ENCODE results near the gene G3BP2.
"Not testable (repeated sequence)": the region's sequence is repeated elsewhere in the genome, so short reads cannot be mapped to it uniquely, and the experiment has no call there.

G3BP2 gene

DNA sequence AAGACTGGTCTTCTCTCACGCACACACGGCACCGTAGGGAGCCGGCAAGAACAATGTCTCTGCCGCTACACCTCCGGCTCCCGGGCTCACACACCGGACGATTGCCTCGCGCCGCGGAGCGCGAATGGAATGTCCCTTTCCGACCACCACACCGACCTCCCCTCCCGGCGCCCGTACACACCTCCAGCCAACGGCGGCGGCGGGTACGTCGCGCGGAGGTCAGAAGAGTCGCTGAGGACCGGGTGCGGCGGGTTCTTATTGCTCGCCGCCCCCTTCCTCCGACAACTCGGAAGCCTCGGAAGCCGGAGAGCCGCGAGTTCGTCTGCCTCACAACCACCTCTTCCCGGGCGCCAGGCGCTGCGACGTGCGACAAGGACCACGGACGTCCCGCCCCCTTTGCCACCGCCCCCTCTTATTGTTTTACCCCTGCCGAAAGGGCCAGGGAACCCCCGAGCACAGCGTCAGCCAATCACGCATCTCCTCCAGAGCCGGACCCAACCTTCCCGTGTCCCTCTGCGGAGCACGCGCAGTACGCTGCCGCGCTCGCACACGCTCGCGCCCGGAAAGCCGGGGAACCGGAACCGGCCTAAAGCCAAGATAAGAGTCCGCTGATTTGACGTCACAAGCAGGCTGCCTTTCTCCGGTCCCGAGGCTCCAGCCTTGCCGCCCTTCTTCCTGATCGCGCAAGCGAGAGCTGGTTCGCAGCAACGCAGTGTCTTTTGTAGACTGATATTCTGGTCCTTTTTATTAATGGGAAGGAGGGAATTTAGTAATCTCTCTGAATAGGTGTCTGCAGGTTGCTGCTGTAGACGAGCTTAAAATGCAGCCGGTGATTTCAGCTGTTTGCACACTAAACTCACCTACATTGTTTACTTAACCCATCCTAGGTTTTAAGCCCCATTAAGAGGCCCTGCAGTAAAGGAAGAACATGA is at the start of gene G3BP2:
G3BP2 (minus strand) TSS at position 385 of the 932 bp plus-strand sequence. CDS start 11,386 bp downstream, outside the sequence.
- DNase-seq (ENCODE audit: low read depth) = peak; percentile 94

DNA sequence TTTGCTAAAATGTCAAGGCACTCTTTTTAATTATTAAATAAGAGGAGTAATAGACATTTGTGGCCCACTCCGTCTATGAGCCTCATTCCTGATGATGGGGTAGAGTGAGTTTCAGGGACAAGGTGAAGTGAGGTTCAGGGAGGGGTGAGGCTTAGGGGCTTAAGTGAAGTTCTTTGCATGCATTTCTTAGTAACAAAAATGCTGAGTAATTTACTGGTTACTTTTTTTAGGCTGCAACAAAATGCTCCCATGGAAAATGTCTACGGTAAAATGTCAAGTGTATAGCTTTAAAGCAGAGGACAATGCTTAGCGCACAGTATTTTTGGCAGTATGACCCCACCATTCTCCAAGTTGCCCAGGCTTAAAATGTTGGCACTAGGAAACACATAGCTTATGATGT is 49.2 kb upstream of the G3BP2 start:
- no peak for DNase-seq (ENCODE audit: low read depth)

DNA sequence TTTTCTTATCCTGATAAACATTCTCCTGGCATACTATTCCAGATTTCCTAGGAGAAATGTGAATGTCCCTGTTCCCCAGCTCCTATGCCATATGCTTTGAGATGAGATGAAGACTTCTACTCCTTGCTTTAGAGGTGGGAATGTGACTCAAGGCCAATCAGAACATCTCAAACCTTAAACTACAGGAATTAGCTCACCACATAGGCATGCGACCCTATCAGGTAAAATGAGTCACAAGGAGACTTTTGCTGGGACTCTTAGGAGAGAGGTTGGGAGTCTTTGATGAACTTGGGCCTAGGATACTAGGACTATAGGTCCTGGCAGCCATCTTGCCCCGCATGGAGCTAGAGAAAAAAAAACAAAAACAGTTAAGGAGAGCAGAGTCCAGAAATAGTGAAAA is 45.3 kb upstream of the G3BP2 start:
- DNase-seq (ENCODE audit: low read depth) = no peak

DNA sequence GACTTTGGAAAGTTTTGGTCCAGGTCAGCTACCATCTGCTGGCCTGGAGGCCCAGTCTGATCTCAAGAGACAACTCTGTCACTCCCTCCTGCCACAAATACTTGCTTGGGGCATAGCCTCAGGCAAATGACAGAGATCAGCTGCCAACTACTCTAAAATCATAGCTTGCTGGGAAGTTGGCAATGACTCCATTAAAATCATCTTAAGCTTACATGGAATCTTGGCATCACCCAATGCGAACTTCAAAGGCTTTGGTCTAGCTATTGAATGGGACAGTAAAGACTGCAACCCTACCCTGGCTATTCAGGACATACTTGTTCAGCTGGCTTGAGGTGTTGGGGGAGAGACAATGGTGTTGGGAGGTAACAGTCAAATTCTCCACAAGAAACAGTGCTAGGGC is 44.2 kb upstream of the G3BP2 start:
- no peak for DNase-seq (ENCODE audit: low read depth)

DNA sequence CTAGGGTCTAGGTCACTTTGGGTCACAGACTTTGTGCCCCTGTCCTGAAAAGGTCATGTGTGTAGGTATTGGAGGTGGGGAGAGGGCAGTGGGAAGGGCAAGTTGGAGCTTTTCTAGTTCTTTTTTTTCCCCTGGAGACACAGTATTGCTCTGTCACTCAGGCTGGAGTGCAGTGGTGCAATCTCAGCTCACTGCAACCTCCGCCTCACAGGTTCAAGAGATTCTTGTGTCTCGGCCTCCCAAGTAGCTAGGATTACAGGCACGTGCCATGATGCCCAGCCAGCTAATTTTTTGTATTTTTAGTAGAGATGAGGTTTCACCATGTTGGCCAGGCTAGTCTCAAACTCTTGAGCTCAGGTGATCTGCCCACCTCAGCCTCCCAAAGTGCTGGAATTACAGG is 42.8 kb upstream of the G3BP2 start:
- DNase-seq (ENCODE audit: low read depth) = not testable (repeated sequence)

DNA sequence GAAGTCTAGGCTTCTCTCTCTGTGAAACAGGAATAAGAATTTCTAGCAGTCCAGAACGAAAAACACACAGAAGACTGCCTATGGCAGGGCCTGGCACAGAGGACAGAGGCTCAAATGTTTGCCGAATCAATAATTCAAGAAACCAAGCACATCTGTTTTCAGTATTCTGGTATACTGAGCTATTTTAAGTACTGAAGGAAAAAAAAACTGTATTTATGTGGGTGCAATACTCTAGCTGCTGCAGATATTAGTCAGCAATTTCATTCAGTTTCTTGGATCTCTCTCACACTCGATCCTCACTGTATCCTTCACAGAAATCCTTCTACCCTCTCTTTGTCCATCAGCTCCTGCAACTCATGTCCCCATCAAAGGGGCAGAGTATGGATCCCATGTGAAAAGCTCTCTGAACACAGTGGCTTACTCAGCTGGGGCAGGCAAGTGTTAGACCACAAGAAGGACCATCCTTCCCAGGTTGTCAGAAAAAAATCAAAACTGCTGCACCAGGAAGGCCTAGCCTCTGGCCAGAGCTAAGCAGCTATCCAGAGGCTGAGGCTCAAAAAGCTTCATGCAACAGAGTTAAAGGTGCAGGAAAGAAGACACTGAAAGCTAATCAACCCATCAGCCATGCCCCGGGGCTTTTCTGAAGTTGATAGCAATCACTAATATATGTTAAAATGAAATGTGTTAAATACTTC is 42.0 kb upstream of the G3BP2 start:
- DNase-seq (ENCODE audit: low read depth) = no peak

DNA sequence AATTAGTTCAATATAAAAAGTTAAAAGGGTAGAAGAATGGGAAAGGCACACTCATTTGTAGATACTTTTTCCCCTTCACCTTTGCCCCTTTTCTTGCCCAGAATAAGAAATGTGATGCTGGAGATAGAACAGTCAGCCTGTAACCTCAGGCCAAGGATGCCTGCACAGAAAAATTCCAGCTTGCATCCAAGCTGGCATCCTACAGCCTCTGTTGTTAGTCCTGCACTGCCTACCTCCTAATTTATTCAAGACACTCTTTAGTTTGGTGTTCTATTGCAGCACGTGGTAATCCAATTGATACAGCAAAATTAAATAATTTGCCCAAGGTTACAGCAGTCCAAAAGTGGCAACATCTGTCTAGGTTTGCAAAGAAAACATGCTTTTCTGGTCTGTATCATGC is 41.5 kb upstream of the G3BP2 start:
- no peak for DNase-seq (ENCODE audit: low read depth)

DNA sequence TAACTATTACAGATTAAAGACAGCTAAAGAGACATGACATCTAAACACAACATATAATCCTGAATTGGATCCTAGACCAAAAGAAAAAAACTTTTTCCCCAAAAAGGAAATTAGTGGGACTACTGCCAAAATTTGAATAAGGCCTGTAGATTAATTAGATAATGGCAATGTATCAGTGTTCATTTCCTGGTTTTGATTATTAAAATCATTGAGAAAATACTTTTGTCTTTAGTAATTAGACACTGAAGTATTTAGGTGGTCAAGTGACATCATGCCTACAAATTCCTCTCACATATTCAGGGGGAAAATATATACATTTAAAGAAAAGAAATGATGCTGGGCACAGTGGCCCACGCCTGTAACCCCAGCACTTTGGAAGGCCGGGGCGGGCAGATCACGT is 40.8 kb upstream of the G3BP2 start:
- DNase-seq (ENCODE audit: low read depth) = no peak

DNA sequence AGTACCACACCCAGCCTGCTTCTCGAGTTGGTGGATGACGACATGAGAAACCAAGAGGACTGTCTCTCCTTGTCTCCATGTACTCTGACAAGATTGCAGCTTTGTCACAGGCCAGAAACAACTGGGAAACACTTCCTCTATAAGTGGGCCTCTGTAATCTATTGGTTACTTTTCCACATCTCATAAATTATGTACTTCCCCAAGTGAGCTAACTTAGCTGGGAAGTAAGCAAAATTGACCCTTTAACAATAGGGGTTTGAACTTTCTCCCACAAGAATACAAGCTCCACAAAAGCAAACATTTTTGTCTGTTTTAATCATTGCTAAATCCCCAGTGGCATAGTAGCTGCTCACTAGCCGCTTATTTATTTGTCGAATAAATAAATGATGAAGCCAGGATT is 37.0 kb upstream of the G3BP2 start:
- DNase-seq (ENCODE audit: low read depth) = no peak

DNA sequence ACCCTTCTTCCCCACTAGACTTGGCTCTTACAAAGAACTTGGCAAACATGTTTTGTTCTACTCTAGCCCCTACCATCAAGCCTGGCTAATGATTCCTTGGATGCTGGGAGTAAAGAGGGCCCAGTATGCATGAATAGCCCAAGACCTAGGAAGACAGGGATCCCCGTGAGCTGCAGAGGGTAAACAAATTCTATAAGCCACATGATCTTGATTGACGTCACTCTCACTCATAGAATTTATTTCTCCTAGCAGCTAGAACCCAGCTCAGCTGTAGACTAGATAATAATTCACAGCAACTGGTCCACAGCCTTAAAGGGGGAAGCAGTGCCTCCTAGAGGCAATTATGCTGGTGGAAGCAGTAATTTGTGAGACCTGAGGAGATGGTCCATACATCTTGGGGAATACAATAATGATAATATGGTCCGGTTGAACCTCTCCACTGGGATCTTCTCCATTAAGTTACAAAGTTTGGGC is 35.0 kb upstream of the G3BP2 start:
- no peak for DNase-seq (ENCODE audit: low read depth)

DNA sequence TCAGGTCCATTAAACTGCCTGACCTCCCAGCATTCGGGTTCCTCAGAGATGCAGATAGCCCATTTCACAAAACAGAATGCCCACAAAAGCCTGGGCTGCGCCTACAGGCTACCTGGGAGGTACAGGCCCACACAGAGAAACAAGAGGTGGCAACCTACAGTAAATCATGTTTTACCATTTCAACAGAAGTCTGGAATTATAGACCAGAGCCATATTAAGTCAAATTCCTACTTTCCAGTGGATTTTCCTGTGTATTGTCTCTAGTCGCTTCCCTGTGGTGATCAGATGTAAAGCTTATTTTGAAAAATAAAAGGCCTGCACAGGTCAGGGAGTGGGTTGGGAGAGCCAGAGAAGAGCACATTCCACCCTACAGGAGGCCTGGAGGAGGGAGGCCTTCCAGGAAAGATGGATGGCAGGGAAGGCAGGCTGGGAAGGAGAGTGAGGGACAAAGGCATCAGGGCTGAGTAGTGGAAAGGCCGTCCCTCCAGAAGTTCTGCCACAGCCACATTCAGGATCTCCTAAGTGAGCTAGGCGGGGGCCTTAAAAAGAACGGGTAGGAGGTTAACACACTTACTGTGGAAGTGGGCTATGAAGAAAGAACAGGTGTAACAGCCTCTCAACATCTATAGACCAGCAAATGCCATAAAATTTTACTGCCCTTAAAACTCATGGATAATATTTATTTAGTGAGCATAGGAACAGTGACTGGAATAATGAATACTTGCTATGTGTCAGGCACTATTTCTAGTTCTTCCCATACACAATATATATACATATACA is 32.2 kb upstream of the G3BP2 start:
- DNase-seq (ENCODE audit: low read depth) = no peak

DNA sequence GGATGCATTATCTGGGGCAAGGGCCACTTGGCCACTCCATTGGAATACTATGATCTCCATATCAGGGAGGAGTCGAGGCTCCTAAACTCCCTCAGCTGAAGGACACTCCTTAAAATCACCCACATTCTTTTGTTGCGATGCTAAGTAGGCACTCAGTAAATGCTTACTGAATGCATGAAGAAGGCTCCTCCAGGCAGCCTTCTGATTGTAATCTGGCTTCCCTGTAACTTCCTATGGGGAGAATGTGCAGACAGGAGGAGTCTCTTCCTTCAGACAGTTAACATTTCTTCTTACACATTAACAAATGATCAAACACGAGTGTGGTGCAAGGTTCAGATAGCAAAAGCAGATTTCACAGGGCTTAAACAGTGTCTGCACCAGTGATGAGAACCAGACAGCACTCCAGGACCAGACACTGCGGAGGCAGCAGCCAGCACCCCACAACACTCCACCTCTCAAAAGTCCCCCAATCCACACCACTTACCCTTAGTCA is 29.8 kb upstream of the G3BP2 start:
- no peak for DNase-seq (ENCODE audit: low read depth)

DNA sequence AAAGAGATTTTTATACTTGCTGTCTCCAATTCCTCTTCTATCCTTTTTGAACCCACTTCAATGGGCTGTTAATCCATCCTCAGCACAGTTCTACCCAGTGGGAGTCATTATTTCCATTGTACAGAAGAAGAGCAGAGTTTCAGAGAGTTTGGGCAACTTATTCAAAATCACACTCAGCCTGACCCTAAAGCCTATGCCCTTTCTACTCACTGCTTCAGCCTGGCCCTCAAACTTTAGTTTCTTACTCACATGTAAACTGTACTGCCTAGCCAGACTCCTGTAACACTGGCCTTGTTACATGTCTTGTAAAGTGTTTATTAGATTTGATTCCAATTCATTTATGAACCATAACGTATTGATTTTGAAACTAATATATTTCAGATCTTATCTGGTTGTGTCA is 26.1 kb upstream of the G3BP2 start:
- no peak for DNase-seq (ENCODE audit: low read depth)

DNA sequence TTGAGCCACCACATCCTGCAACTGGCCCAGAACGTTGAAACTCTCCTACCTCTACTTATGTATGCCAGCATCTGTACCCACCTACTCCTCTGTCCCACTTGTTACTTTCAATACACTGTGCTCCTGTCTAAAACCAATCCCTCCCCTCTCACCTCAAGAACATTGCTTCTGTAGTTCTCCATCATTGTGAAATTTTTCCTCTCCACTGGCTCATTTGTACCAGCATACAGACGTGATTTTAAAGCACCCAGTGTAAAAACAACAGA is 25.7 kb upstream of the G3BP2 start:
- DNase-seq (ENCODE audit: low read depth) = no peak

DNA sequence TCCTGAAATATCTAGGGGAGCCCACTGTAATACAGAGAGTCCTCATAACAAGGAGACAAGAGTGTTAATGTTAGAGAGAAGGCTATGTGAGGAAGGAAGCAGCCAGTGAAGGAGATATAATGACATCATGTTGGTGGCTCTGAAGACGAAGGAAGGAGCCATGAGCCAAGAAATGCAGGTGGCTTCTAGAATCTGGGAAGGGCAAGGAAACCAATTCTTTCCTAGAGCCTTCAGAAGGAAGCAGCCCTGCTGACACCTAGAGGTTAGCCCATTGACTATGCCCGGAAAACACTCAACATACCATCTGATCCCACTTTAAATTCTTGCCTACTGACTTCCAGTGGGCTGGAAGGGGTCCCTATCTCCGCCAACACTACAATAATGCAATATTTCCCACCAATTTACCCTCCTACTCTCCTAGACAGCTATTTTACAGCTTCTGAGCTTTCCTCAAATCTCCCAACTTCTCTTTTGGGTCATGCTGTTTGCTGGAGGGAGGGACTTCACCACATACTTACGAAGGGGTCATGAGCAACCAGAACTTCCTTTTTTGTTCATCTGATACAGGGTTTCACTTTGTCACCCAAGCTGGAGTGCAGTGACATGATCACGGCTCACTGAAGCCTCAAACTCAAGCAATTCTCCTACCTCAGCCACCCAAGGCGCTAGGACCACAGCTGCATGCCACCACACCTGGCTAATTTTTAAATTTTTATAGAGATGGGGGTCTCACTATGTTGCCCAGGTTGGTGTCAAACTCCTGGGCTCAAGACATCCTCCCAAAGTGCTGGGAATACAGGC is 25.2 kb upstream of the G3BP2 start:
- peak; percentile 44 for DNase-seq (ENCODE audit: low read depth)

DNA sequence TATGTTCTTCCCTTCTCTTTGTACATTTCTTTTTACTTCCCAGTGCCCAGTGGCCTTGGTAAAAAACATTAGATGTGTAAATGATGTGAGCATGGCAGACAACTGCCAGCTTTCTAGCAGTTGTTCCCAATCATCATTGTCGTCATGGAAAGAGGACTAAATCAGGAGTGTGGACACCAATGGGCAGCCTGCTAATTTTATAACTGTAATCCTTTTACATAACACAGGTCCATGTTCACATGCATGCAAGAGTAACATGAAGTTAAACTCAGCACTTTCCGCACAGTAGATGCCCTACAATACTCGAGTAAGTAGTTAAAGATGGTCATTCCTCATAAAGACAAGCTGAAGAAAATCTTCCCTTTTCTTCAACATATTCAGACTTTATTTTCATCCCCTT is 23.4 kb upstream of the G3BP2 start:
- DNase-seq (ENCODE audit: low read depth) = no peak

DNA sequence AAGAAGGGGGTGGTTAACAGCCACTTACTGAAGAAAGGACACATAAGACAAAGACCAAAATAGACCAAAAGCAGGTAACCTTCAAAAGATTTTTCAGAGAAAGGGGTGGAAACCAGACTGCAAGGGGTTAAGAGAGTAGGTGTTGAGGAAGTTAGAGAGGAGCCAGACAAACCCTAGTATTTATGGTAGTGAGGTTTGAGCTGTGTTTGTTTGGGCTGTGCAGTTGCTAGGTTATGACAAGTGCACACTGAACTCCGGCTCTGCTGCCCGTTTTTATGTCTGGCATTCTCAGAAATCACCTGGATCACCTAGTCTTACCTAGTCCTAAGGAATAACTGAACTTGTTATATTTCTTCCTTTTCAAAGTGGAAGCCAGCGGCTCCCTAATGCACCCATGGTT is 22.9 kb upstream of the G3BP2 start:
- no peak for DNase-seq (ENCODE audit: low read depth)

DNA sequence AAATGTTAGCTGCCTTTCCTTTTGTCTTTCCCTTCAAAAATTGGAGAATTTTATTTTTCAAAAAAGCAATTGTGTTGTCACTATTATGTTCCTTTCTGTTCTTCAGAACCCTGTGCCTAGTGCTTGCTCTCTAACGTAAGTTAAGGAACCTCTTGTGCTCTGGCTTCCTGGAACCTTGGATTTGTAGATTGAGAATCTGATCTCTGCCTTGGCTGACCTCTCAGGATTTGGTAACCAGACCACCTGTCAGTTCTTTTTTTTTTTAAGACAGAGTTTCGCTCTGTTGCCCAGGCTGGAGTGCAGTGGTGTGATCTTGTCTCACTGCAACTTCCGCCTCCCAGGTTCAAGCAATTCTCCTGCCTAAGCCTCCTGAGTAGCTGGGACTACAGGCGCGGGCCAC is 18.9 kb upstream of the G3BP2 start:
- not testable (repeated sequence) for DNase-seq (ENCODE audit: low read depth)

DNA sequence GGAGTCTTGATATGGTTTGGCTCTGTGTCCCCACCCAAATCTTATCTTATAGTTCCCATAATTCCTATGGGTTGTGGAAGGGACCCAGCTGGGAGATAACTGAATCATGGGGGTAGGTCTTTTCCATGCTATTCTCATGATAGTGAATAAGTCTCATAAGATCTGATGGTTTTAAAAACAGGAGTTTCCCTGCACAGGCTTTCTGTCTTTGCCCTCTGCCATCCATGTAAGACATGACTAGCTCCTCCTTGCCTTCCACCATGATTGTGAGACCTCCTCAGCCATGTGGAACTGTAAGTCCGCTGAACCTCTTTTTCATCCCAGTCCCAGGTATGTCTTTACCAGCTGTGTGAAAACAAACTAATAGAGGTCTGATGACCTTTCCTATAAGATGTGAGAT is 13.9 kb upstream of the G3BP2 start:
- not testable (repeated sequence) for DNase-seq (ENCODE audit: low read depth)

DNA sequence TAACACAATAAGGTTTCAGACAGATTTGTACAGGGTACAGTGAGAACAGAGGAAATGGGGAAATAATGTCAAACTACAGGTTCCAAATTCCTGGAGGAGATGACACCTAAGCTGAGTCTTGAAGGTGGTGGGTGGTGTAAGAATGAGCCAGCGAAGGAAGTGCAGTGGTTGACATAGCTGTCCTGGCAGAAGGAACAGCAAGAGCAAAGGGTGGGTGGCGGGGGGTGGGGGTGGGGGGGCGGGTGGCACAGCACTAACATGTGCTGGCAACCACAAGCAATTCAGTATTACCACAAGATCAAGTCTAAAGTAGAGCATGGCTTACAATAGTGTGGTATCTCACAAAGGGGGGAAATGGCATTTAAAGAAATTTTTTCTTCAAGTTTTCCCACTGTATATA is 13.1 kb upstream of the G3BP2 start:
- no peak for DNase-seq (ENCODE audit: low read depth)

DNA sequence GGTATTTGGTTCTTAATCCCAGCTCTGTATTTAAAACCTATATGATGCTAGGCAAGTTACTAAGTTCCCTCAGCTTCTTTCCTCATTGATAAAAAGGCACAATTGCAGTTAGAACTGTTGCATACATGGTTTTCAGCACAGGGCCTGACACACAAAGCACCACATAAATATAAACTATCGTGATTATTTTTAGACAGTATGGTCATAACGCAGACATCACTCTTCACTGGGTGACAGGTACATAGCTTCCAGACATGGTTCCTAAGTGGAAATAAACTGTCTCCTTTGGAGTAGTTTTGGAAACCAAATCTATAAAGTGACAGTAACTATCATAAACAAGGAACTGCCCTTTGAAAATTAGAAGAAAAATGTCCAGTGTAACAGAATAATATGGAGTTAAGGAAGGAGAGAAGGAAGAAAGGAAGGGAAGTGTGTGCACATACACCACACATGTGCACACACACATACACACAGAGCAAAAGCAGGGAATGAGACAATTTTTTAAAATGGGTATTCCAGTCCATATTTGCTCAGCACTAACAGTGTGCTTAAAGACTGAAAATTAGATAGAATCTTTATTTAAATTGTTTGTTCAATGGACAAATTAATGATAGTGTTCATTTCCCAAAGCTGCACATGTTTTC is 12.5 kb upstream of the G3BP2 start:
- no peak for DNase-seq (ENCODE audit: low read depth)

Data from CMK (cell line).